Measurements from ENCODE around the gene IRAK2. TPM values are rescaled to one million over a fixed set of nuclear protein-coding genes. Genes with fewer than 3 reads are reported as not detected.
A peak's percentile ranks its signal among the peaks of the same experiment; 100 is the strongest.

The IRAK2 gene
- total RNA-seq, 1 donor from 2014 or later, result 0.26 TPM

GRCh38 chr3:10238345-10239183, 73.8 kb downstream of the IRAK2 start:
- no peak overlapping the region for H3K4me3 Mint-ChIP-seq
- Histone ChIP-seq H3K4me2 (no peak overlapping the region), H3K36me3 (no peaks in the 10 kb centered on the region), H3K9me3 (ENCODE audit: low read depth) (peaks cover 3% of the 10 kb centered on the region), H3K4me3 (no peak overlapping the region), H4K20me1 (ENCODE audit: low read depth) (no peaks in the 10 kb centered on the region), H3K9ac (no peak overlapping the region), H3K27me3 (no peaks in the 10 kb centered on the region), H3K4me1 (no peaks in the 10 kb centered on the region), H3K27ac (no peak overlapping the region), H2AFZ (replicated peaks) (peak overlapping the region; percentile 17), H3F3A (ENCODE audit: low read depth) (no peaks in the 10 kb centered on the region), H3K79me2 (ENCODE audit: low read depth) (no peaks in the 10 kb centered on the region)
- TF ChIP-seq CTCF (IDR thresholded peaks at IDR 0.05) (no peak), EZH2phosphoT487 (IDR thresholded peaks at IDR 0.05) (no peak), EZH2 (IDR thresholded peaks at IDR 0.05) (no peak)
- H3K27ac Mint-ChIP-seq, result no peak overlapping the region
- peaks cover 2% of the 10 kb centered on the region for H3K36me3 Mint-ChIP-seq
- H3K27me3 Mint-ChIP-seq (ENCODE audit: insufficient read depth, low read depth), result peaks cover 4% of the 10 kb centered on the region
- no peaks in the 10 kb centered on the region for H3K9me3 Mint-ChIP-seq
- peaks cover 11% of the 10 kb centered on the region for H3K4me1 Mint-ChIP-seq
- no peak for DNase-seq (ENCODE audit: low spot score)

DNA sequence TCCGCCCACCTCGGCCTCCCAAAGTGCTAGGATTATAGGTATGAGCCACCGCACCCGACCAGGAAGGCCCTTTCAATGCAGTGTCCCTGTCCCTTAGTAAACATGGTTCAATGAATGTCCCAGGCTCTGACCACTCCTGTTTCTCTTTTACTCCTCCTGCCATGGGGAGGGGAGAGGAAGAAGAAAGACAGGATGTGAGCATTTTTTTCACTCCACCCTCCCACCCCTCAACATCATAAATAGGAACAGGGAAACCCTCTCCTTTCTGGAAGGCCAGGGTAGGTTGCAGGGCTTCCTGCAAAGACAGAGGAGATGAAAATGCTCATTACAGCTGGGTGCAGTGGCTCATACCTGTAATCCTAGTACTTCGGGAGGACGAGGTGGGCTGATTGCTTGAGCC, 76.1 kb downstream of the IRAK2 start:
- Histone ChIP-seq H3K9me3 (ENCODE audit: low read depth) (peaks cover 3% of the 10 kb centered on the region), H3K27me3 (no peaks in the 10 kb centered on the region), H3F3A (ENCODE audit: low read depth) (no peaks in the 10 kb centered on the region), H3K4me1 (no peaks in the 10 kb centered on the region), H3K9ac (no peak overlapping the region), H3K27ac (no peak overlapping the region), H4K20me1 (ENCODE audit: low read depth) (no peaks in the 10 kb centered on the region), H3K4me3 (no peak overlapping the region), H3K79me2 (ENCODE audit: low read depth) (no peaks in the 10 kb centered on the region), H3K36me3 (no peaks in the 10 kb centered on the region), H3K4me2 (no peak overlapping the region), H2AFZ (replicated peaks) (no peak overlapping the region)
- H3K4me3 Mint-ChIP-seq, result no peak overlapping the region
- H3K9me3 Mint-ChIP-seq, result peaks cover 11% of the 10 kb centered on the region
- DNase-seq (ENCODE audit: low spot score), result no peak
- no peak for TF ChIP-seq EZH2 (IDR thresholded peaks at IDR 0.05)
- H3K36me3 Mint-ChIP-seq, result no peaks in the 10 kb centered on the region
- peaks cover 4% of the 10 kb centered on the region for H3K27me3 Mint-ChIP-seq (ENCODE audit: insufficient read depth, low read depth)
- no peak overlapping the region for H3K27ac Mint-ChIP-seq
- H3K4me1 Mint-ChIP-seq, result peaks cover 7% of the 10 kb centered on the region

DNA sequence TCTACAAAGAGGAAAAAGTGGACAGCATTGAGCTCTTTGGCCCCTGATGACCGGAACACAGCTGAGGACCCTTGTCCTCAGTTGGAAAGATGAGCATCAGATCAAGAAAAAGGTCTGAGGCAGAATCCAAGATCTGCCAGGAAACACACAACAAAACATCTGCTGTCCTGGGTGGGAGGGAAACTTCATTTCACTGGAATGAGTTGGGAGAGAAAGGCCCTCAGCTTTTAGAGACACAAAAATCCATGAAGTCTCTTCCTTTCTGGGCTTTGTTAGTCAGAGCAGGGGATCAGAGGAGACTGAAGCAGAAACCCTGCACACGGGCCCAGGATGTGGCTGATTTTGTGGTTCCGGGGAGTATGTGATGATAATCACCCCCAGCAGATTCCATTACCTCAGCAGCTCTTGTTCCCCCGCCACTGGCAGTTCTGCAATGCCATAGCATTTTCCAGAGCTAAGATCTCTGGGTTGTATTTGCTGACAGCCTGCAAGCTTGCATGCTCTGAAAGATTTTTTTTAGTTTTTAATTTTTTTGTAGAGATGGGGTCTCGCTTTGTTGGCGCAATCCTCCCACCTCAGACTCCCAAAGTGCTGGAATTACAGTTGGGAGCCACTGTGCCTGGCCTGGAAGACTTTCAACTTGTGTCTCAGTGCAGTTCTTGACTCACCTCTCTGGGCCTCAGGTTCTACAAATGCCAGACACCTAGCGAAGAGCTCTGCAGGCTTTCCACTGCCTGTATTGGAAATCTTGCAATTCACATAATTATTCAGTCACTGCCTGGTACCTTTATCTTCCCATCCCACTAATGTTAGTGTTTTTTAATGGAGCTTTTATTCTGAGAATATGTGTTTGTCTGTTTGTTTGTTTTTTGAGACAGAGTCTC, 77.7 kb downstream of the IRAK2 start:
- H3K36me3 Mint-ChIP-seq, result no peaks in the 10 kb centered on the region
- no peak overlapping the region for H3K9ac ChIP-seq
- peaks cover 7% of the 10 kb centered on the region for H3K4me1 Mint-ChIP-seq
- TF ChIP-seq EZH2 (IDR thresholded peaks at IDR 0.05) (no peak), EZH2phosphoT487 (IDR thresholded peaks at IDR 0.05) (no peak), CTCF (IDR thresholded peaks at IDR 0.05) (no peak)
- no peak overlapping the region for H3K27ac ChIP-seq
- no peaks in the 10 kb centered on the region for H3K79me2 ChIP-seq (ENCODE audit: low read depth)
- H3K4me3 ChIP-seq, result no peak overlapping the region
- no peak for DNase-seq (ENCODE audit: low spot score)
- peaks cover 14% of the 10 kb centered on the region for H3K9me3 Mint-ChIP-seq
- no peak overlapping the region for H3K4me3 Mint-ChIP-seq
- H3K27ac Mint-ChIP-seq, result peak overlapping the region; percentile 9
- H3K36me3 ChIP-seq, result no peaks in the 10 kb centered on the region
- H3K27me3 ChIP-seq, result no peaks in the 10 kb centered on the region
- no peaks in the 10 kb centered on the region for H4K20me1 ChIP-seq (ENCODE audit: low read depth)
- peaks cover 4% of the 10 kb centered on the region for H3K27me3 Mint-ChIP-seq (ENCODE audit: insufficient read depth, low read depth)
- no peaks in the 10 kb centered on the region for H3F3A ChIP-seq (ENCODE audit: low read depth)
- H3K4me1 ChIP-seq, result no peaks in the 10 kb centered on the region
- H3K9me3 ChIP-seq (ENCODE audit: low read depth), result no peaks in the 10 kb centered on the region
- no peak overlapping the region for H3K4me2 ChIP-seq
- no peak overlapping the region for H2AFZ ChIP-seq (replicated peaks)
